GM12872 (cell line): ENCODE measurements around the gene EEF1AKMT3.

ENCODE experiments used
- CTCF ChIP-seq: IDR thresholded peaks from 3 replicates; pipeline ENCODE4 v1.5.1; 2011; ENCODE audit warnings: low read depth, mild to moderate bottlenecking, low read length, moderate library complexity; ENCODE audit not compliant: insufficient read depth

Gene EEF1AKMT3

GRCh38 chr12:57726151-57726883 lies 46.1 kb upstream of the EEF1AKMT3 start:
- TF ChIP-seq CTCF, result peak; percentile 31; the same call in 2 of the 3 replicates

- no peak for TF ChIP-seq CTCF
These were observed 45.3 kb upstream of the EEF1AKMT3 start for GRCh38 chr12:57726884-57727757.

GRCh38 chr12:57727758-57728395 lies 44.5 kb upstream of the EEF1AKMT3 start:
- no peak for TF ChIP-seq CTCF

GRCh38 chr12:57729321-57729844 lies 43.0 kb upstream of the EEF1AKMT3 start:
- no peak for TF ChIP-seq CTCF

GRCh38 chr12:57730336-57731067 lies 41.9 kb upstream of the EEF1AKMT3 start:
- TF ChIP-seq CTCF, result no peak

- TF ChIP-seq CTCF, result no peak
These were observed 40.9 kb upstream of the EEF1AKMT3 start for GRCh38 chr12:57731411-57732080.
